ENCODE data around the gene MEGF11.

Gene MEGF11

DNA sequence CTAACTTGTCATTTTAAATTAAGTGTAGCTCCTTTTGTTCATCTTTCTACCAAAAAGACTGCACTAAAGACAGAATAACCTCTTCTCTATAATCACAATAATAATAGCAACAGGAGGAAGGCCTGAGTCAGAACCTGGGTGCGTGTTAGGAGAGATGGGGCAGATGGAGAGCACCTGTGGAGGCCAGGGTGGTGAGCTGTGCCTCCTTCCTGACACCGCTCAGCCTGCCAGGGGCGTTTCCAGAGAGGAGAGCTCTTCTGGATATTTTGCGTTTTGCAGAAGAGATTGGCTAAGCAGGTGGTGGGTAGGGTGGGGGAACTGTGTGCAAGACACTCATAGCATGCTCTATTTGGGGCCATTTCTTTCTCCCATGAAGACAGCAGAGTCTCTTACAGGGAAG is 83.5 kb downstream of the MEGF11 start:
- no peak for DNase-seq (ENCODE audit: low read depth)

DNA sequence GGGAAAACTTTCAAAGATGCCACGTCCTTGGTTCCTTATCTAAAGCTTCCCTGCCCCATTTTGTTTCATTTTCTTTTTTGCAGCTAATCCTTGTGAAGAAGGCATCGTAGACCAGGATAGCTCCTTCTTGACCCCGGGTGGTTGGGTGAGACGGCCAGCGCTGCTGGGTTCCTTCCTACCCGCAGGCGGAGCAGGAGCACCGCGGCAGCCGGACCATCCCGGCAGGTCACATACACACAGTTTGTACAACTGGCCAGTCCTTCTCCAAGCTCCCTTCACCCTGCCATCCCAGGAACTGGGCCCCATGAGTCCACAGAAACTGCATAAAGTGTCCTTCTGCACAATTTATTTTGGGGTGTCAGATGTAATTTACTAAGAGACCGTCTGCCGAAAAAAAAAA is 83.9 kb downstream of the MEGF11 start:
- DNase-seq (ENCODE audit: low read depth) = no peak

DNA sequence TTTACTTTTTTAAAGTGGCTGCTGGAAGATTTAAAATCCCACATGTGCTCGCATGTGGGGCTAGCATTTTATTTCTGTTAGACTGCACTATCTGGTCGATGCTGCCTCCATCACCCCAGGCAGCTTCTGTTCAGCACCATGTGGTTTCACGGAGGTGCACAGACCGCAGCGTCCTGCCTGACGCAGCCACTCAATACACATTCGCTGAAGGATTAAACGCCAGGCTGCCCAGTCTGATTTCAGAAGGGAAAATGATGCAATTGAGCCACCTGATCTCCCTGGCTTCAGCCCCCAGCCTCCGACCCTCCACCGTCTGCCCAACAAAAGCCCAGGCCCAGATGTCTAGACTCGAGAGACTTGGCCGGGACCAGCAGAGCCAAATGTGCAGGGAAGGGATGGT is 84.5 kb downstream of the MEGF11 start:
- no peak for DNase-seq (ENCODE audit: low read depth)

DNA sequence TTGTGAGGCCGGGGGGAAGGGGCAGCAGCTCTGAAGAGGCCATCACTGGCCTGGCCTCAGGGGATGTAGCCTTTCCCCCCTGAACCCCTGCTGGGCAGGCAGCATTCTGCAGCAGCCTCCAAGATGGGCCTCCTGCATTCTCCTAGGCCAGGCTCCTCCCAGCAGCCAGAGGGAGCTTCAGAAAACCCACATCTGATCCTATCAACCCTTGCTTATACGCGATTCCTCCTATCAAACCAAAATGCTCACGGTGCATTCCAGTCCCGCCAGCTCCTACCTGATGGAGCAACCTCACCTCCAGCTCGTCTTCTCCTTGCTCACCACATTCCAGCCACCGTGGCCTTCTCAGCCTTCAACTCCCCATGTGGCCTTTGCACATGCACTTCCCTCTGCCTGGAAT is 85.7 kb downstream of the MEGF11 start:
- no peak for DNase-seq (ENCODE audit: low read depth)

DNA sequence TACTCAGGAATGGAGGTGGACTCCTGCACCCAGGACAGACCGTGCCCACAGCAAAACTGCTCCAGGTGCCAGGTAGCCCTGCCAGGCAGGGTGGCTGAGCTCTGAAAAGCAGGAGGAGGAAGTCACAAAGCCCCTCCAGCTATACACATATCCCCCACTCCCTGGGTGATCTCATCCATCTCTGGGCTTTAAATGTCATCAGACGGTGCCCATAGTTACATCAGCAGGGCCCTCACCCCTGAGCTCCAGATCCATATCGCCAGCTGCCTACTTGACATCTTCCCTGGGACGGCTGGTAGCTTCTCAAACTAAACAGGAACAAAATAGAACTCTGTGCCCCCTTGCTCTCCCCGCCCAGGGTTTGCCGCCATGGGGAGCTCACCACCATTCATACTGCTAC is 87.7 kb downstream of the MEGF11 start:
- no peak for DNase-seq (ENCODE audit: low read depth)

DNA sequence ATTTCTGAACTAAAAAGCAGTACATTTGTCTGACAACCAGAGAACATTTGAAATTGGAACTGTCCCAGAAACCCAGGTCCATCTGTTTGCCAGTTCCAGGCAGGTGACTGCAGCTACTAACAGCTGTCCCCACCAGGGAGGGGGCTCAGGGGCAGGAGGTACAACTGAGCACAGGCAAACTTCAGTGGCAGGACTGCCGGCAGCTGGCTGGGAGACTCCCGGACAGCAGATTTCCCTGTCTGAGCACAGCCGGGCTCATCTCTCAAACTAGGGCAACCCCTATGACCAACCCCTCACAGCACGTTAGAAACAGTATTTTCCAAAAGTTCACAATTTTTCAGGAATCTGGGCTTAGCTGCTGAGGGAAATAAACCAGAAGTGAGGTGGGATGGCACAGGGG is 88.8 kb downstream of the MEGF11 start:
- DNase-seq (ENCODE audit: low read depth) = no peak

DNA sequence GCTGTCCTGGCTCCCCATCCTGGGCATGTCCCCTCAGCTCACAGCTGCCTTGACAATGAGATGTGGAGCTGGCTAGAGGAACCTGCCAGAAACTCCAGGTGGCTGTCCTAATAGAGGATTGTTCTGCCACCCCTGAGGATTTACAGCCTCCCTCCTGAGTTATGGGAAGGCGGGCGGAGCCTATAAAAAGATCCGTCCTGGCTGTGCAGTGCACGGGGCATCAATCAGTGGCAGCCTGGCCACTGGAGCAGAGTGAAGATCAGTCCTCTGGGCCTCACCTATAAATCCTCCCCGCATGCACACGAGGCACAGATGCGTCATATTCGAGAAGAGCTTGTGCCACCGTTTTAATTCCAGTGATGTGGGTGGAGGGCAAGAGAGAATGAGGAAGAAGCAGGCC is 90.0 kb downstream of the MEGF11 start:
- DNase-seq (ENCODE audit: low read depth) = no peak

DNA sequence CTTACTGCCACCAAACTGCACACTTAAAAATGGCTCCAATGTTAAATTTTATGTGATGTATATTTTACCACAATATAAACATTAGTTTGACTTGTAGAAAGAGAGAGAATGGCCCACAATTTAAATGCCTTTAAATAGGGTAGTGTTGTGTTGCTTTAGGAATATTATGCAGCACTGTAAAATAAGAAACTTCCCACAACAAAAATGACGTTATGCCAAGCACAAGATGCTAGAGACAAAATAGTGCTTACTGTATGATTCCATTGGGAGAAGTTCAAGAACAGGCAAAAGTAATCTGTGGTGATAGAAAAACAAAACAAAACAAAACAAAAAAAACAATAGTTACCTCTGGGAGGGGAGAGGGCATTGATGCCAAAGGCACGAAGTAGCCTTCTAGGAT is 91.3 kb downstream of the MEGF11 start:
- no peak for DNase-seq (ENCODE audit: low read depth)

DNA sequence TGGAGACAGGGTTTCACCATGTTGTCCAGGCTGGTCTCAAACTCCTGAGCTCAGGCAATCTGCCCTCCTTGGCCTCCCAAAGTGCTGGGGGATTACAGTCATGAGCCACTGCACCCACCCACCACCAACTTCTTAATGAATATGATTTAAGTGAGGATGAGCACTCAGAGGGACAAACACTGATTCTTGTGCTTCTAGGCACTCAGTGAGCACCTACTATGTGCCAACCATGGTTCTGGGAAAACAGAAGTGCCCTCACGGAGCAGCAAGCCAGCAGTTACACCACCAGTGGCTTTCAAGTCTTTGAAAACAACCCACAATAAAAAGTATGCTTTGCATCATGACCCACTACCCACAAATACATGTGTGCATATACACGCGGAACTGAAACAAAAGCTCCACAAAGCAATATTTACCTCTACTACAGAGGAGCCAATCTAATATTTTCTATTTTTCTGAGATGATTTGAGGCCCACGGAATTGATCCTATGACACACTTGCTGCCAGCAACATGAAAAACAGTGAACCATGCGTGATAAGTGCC is 91.9 kb downstream of the MEGF11 start:
- DNase-seq (ENCODE audit: low read depth) = no peak

DNA sequence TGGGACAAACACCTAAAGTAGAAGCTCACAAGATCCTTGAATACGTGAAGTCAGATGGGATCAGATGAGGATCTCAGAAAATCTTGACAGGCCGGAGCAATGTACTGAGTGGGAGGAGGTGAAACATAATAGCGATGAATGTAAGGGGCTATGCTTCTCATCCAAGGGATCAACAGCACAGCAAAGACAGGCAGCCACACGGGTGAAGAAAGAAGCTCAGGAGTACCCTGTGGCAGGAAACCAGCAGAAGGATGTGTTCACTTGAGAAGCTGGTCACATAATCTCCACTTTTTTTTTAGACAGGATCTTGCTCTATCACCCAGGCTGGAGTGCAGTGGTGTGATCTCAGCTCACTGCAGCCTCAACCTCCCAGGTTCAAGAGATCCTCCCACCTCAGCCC is 92.4 kb downstream of the MEGF11 start:
- DNase-seq (ENCODE audit: low read depth) = no peak

DNA sequence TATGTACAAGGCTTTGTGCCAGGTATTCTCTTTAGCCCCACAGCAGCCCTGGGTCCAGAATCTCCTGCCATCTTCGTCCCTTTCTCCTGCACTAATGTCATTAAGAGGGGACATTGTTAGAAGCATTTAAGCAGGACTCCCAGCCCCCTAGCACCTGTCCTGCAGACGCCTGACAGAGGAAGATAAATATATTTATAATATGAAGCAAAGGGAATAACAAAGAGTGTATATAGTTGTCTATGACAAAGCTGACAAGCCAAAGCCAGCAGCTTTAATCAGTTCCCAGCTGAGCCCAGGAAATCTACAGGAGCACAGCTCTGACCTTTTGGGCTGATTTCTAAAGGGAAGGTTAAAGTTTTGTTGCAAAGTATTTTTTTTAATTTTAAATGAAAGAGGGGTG is 96.0 kb downstream of the MEGF11 start:
- no peak for DNase-seq (ENCODE audit: low read depth)

DNA sequence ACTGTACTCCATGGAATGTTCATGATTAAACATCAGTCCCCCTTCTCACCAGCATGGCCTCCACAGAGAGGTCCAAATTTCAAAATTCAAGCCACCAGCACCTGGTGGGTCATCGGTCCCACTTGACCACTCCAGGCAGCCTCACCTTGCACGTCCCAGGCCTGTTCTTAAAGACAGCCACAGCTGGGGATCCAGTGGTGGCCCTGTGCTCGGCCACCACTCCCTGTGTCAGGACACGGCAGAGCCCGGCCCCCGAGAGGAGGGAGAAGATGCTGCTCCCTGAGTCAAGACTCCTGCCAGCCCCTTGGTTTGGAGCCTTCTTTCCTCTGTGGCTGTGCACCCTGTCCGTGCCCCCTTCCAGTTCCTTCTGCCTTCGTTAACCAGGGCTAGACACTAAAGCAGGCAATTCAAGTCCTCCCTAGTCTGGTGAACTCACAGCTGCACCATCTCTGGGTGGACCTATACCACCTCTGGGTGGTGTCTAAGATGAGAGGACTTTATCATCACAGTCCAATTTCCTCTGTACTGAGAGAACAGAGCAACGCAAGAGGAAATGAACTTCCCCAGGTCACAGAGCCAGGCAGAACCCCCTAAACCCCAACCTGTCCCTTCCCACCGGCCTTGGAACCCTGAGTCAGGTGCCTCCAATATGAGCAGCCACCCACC is 97.1 kb downstream of the MEGF11 start:
- no peak for DNase-seq (ENCODE audit: low read depth)

DNA sequence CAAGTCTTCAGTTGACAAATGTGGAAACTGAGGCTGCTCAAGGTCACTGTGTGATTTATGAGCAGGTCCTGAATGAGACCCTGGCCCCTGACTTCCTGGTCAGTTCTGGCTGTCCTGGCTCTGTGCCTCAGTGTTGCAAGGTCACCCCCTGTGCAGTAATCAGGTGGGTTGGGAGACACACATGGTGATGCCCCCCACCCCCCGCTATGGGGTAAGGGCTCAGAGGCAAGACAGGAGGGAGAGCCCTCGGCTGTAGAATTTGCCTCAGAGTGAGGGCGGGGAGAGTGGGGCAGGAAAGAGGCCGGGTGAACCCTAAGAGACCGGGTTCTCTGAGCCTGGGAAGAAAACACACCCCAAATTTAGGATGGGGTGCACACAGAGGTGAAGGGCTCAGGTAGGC is 98.5 kb downstream of the MEGF11 start:
- no peak for DNase-seq (ENCODE audit: low read depth)

DNA sequence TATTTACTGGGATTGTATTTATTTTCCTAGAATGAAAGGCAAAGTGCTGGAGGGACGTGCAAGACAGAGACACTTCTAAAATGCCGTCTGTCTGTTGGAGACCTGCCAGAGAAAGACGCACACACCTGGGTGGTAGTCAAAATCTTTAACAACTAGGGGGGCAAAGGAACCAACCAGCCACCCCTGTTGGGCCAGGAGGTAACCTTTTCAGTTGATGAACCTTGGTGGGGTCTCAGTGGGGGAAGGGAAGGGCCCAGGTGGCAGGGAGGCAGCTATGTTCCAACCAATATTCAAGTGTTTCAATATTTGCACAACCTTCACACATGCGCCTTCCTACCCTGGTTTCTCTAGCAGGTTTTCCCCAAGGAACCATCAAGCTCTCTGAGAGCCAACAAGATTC is 99.0 kb downstream of the MEGF11 start:
- DNase-seq (ENCODE audit: low read depth) = no peak

DNA sequence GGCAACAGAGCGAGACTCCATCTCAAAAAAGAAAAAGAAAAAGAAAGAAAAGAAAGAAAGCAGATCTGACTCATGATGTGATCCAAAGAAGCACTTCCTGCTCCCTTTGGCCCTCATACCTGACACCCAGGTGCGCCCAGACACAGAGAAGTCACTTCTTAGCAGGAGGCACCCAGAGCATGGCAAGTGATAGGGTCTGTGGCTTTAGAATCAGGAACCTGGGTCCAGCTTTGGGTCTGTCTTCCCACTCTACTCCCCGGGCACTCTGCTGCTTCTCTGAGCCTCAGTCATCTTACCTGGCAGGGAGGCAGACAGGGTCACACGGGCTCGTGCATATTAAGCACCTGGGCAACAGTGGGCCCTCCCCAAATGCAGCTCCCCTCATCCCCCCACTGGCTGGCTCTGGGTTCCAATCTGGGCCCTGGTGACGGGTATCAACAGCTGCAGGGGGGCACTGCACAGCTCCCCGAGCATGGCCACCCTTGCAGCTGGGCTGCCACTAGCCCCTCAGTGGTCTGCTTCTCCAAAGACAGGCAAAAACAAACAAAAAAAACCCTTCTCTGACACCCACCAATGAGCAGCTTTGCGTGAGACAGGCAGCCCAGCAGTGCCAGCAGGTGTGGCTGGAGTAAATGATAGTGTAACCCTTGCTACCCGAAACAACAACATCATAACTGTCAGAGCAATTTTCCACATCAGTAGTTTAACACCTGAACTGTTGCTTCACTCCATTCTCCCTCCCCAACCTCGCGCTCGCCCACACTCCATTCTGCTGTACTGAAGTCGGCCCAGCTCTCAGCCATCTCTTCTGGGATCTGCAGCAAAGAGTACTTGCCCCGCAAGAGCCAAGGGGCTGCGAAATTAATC is 99.8 kb downstream of the MEGF11 start:
- no peak for DNase-seq (ENCODE audit: low read depth)

DNA sequence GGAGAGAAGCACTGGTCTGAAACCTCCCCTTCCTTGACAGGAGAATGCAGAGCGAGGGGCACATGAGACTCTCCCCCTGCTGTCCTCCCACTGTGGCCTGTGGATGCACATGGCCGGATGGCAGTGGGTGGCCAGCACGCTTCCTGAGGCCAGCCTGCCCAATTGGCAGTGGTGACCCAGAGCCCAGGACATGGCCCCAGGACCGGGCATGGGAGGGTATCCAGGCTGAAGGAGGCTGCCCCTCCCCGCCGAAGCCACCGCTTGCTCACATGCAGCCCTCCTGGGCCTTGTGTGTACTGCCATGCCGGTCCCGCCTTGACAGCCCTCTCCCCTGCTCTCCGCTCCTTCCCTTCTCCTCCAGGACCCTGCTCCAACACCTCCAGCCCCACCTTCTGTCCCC is 100.9 kb downstream of the MEGF11 start:
- no peak for DNase-seq (ENCODE audit: low read depth)

DNA sequence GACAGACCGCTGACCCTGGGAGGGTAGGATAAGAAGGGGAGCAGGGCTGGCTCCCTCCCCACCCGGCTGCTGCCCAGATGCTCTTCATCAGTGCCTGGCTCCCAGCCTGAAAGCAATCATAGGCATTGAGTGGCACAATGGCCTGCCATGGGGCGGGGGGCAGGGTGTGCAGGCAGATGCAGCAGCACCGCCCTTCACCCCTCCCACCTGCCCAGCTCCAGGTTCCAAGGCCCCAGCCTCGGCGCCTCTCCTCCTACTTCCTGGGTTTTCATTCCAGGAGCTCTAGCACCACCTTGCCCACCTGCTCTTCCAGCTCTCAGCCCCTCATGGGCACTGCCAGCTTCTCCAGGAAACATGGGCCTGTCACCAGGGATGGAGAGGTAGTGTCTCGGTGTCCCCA is 101.7 kb downstream of the MEGF11 start:
- DNase-seq (ENCODE audit: low read depth) = no peak

DNA sequence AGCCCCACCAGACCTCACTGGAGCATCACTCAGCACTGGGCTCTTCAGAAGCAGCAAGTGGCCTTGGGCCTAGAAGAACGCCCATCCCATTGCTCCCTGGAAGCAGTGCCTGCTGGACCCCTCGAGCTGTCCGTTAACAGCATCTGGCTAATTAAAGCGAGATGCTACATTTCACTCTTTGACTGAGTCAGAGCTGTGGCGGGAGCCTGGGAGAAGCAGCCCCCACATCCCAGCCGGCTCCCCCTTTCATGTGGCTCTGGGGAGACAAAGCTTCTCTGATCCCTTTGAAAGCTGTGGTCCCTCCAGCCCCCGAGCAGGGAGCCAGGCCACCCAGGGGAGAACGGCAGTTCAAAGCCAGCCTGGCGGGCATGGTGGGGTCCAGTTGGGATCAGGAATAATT is 103.7 kb downstream of the MEGF11 start:
- no peak for DNase-seq (ENCODE audit: low read depth)

DNA sequence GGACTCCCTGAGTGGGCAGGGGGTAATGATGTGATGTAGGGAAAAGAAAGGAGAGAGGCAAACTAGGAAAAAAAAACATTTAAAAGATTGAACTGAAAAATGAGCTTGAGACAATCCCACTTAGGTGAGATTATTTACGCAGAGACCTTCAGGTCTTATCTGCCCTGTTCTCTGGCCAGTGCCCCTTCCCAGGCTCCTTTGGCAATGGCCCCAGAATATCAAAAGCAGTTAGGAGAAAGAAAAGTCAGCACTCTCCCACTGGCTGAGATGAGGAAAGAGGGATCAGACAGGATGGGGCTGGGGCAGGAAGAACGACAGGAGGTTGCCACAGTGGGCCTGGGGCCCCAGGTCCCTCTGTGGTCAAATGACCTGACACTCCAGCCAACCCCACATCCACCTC is 105.4 kb downstream of the MEGF11 start:
- no peak for DNase-seq (ENCODE audit: low read depth)

DNA sequence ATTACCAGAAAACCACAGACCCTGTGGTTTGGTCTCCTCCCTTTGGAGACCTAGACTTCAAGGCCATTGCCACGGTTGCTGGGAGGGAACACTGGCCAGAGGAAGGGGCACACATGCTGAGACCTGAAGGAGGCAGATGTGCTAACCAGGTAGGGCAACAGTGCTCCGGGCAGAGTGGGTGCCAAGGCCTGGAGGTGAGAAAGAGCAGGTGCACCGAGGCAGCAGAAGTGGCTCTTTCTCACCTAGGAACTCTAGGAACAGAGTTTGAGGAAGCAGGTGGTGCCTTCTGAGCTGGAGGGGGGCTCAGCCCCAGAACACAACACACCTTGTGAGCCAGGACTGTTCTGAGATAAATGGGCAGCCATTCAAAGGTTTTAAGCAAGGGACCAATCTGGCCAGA is 106.1 kb downstream of the MEGF11 start:
- DNase-seq (ENCODE audit: low read depth) = no peak

DNA sequence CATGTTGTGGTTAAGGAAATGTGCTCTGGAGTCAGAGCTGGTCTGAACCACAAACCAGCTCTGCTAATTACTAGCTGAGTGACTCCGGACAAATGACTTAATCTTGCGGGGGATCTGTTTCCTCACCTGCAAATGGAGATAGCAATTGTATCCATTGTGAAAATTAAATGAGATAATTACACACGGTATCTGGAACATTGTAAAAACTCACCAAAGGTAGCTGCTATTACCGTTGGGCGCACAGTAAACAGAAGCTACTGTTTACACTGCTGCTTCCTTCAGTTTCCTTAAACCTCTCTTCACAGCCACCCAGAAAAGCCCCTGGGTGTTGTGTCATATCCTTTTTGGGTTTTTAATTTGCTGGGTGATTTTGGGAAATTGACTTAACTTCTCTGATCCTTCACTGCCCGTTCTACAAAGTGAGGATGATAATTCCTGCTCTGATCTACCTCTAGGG is 107.8 kb downstream of the MEGF11 start:
- DNase-seq (ENCODE audit: low read depth) = no peak

DNA sequence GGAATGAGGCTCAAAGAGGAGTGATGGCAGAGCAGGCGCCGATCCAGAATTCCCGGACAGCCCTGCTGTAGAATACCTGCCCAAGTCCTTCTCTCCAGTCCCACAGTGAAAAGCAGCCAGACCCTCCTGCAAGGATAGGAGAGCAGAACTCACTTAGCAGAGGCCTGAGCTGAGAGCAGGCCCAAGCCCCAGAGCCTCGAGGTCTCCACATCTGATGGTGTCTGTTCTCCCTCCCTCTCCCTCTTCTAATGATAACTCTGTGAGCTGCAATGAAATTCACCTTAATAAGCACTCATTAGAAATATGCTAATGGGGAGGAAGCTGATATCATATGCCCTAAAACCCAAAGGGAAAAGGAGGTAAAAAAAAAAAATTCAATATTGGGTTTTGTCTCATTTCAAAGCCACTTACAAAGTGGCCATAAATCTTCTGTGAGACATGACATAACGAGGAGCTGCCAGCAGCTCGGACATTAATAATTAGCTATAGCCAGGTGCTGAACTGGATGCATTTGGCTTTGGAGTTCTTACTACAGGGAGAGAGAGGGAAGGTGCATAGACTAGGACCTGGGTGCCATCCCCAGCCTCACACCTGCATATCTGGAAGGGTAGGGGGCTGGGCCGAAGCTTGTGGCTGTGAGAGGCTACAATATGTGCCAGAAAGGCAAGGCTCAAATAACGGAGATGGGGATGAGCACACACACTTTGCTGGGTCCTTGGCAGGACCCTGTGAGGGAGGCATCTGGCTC is 108.4 kb downstream of the MEGF11 start:
- DNase-seq (ENCODE audit: low read depth) = no peak

DNA sequence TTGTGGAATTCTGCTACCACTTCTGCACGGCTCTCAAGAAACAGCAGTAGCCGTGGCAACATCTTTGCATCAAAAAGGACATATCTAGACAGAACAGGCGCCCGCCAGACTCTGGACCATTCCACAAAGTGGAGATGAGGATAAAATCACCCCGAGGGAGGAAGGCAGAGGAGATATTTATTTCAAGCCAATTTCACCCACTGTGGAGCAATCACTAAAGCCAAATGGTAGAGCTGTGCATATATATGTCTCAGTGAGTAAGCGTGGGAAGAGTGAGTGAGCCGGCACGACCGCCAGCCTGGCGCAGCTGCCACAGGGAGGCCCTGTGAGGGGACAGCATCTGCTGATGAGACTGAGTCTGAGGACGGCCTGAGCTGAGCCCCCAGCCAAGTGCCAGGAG is 111.3 kb downstream of the MEGF11 start:
- DNase-seq (ENCODE audit: low read depth) = no peak
